Measurements from ENCODE around the gene SLC24A3. TPM values are rescaled to one million over a fixed set of nuclear protein-coding genes. Genes with fewer than 3 reads are reported as not detected.

Gene SLC24A3
- total and polyA plus RNA-seq, 2 experiments from 2014 or later: 0.48 to 1.7 TPM

DNA sequence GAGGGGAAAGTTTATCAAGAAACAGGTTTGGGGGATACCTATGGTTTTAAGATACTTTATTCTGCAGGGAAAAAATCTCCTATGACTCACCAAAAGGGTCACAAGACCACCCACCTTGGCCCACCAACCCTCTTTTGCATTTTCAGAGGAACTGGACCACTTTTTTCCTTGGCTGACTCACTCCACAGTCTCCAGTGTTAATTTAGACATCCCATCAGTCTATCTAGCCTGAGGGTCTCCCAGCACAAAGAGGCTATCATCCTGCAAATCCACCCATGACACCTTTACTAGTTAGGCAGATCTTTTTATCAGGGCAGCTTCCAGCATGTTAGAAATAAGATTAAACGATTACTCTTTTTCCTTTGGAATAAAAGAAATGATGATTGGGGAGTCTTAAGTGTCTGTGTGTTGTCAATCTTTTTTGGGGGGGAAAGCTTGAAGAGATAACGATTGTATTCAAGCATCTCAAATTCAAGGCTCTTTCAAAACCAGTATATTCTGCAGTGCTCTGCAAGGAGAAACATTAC lies 407.5 kb downstream of the SLC24A3 start:
- no peak for DNase-seq (ENCODE audit: low spot score)
- no peak overlapping the region for H3K4me2 ChIP-seq
- H3K79me2 ChIP-seq: no peaks in the 10 kb centered on the region
- 9% methylated on average over 2 of the region's 2 CpGs for WGBS (ENCODE audit: low lambda C conversion rate, missing lambda C conversion rate)
- no peaks in the 10 kb centered on the region for H3K9me2 ChIP-seq (replicated peaks; ENCODE audit: insufficient read depth)
- H3K9me3 ChIP-seq (ENCODE audit: low read depth): no peaks in the 10 kb centered on the region
- H3K27ac ChIP-seq: no peak overlapping the region
- H2AFZ ChIP-seq: no peak overlapping the region
- no peak overlapping the region for H3K4me3 ChIP-seq
- H3K27me3 ChIP-seq: no peaks in the 10 kb centered on the region
- no peaks in the 10 kb centered on the region for H3K4me1 ChIP-seq (ENCODE audit: insufficient read depth)
- H4K20me1 ChIP-seq (ENCODE audit: insufficient read depth, poor library complexity, severe bottlenecking): no peaks in the 10 kb centered on the region
- no peaks in the 10 kb centered on the region for H3K36me3 ChIP-seq (replicated peaks; ENCODE audit: insufficient read depth, low read depth)
- TF ChIP-seq EZH2 (IDR thresholded peaks at IDR 0.05; ENCODE audit: borderline replicate concordance) (no peak), EZH2phosphoT487 (IDR thresholded peaks at IDR 0.05; ENCODE audit: low read depth, severe bottlenecking, unreplicated experiment) (no peak)
- TF ChIP-seq, protein P1, sequence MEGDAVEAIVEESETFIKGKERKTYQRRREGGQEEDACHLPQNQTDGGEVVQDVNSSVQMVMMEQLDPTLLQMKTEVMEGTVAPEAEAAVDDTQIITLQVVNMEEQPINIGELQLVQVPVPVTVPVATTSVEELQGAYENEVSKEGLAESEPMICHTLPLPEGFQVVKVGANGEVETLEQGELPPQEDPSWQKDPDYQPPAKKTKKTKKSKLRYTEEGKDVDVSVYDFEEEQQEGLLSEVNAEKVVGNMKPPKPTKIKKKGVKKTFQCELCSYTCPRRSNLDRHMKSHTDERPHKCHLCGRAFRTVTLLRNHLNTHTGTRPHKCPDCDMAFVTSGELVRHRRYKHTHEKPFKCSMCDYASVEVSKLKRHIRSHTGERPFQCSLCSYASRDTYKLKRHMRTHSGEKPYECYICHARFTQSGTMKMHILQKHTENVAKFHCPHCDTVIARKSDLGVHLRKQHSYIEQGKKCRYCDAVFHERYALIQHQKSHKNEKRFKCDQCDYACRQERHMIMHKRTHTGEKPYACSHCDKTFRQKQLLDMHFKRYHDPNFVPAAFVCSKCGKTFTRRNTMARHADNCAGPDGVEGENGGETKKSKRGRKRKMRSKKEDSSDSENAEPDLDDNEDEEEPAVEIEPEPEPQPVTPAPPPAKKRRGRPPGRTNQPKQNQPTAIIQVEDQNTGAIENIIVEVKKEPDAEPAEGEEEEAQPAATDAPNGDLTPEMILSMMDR (IDR thresholded peaks at IDR 0.05; ENCODE audit: poor library complexity): no peak

DNA sequence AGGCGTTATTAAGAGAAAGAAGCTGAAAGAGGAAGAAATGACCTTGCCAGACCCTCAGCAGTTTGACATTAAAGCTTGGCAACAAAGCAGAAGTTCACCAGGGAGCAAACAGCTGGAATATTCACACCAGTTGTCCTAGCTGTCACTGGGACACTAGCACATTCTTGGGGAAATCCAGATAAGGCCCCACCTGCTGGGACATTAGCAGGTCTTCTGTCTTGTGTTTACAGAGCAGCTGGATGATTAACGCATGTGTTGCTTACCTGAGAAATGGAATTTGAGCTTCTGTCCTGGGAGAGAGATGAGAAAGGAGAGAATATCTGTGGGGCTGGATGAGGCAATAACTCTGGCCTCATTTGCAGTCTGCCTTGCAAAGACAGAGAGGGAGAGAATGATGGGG lies 408.0 kb downstream of the SLC24A3 start:
- Histone ChIP-seq H3K27me3 (no peaks in the 10 kb centered on the region), H2AFZ (no peak overlapping the region), H3K4me1 (ENCODE audit: insufficient read depth) (no peaks in the 10 kb centered on the region), H3K4me3 (no peak overlapping the region), H3K9me2 (replicated peaks; ENCODE audit: insufficient read depth) (no peaks in the 10 kb centered on the region), H3K36me3 (replicated peaks; ENCODE audit: insufficient read depth, low read depth) (no peaks in the 10 kb centered on the region), H3K27ac (no peak overlapping the region), H4K20me1 (ENCODE audit: insufficient read depth, poor library complexity, severe bottlenecking) (no peaks in the 10 kb centered on the region), H3K4me2 (no peak overlapping the region), H3K79me2 (no peaks in the 10 kb centered on the region), H3K9me3 (ENCODE audit: low read depth) (no peaks in the 10 kb centered on the region)
- WGBS (ENCODE audit: low lambda C conversion rate, missing lambda C conversion rate): 6% methylated on average over 2 of the region's 2 CpGs
- TF ChIP-seq EZH2 (IDR thresholded peaks at IDR 0.05; ENCODE audit: borderline replicate concordance): no peak
- TF ChIP-seq, protein P1 (IDR thresholded peaks at IDR 0.05; ENCODE audit: poor library complexity): no peak
- no peak for TF ChIP-seq EZH2phosphoT487 (IDR thresholded peaks at IDR 0.05; ENCODE audit: low read depth, severe bottlenecking, unreplicated experiment)
- DNase-seq (ENCODE audit: low spot score): peak; percentile 66

DNA sequence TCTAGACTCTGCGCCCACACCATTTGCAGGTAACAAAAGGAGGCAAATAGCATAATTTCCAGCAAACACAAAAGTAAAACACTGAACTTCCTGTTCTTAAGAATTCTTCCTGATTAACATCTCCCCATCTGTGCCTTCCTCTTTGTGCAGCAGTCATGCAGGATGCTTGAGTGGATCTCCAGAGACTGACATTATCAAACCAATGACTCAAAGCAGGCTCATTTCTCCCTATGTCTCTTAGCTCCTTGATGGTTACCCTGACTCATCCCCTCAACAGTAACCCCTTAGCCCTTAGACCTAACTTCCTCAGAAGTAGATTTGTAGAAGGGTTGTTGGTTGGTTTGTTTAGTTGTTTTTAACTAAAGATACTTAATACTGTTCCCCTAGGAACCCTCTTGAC lies 408.6 kb downstream of the SLC24A3 start:
- Histone ChIP-seq H3K9me2 (replicated peaks; ENCODE audit: insufficient read depth) (no peaks in the 10 kb centered on the region), H4K20me1 (ENCODE audit: insufficient read depth, poor library complexity, severe bottlenecking) (no peaks in the 10 kb centered on the region), H3K9me3 (ENCODE audit: low read depth) (no peaks in the 10 kb centered on the region), H3K27me3 (no peaks in the 10 kb centered on the region), H3K4me1 (ENCODE audit: insufficient read depth) (no peaks in the 10 kb centered on the region), H3K36me3 (replicated peaks; ENCODE audit: insufficient read depth, low read depth) (no peaks in the 10 kb centered on the region), H3K4me2 (no peak overlapping the region), H2AFZ (no peak overlapping the region), H3K27ac (no peak overlapping the region), H3K79me2 (no peaks in the 10 kb centered on the region), H3K4me3 (no peak overlapping the region)
- DNase-seq (ENCODE audit: low spot score): no peak
- WGBS (ENCODE audit: low lambda C conversion rate, missing lambda C conversion rate): 94% methylated on average over 1 of the region's 1 CpG
- TF ChIP-seq EZH2phosphoT487 (IDR thresholded peaks at IDR 0.05; ENCODE audit: low read depth, severe bottlenecking, unreplicated experiment) (no peak), EZH2 (IDR thresholded peaks at IDR 0.05; ENCODE audit: borderline replicate concordance) (no peak)
- TF ChIP-seq, protein P1 (IDR thresholded peaks at IDR 0.05; ENCODE audit: poor library complexity): no peak
